Tibial nerve (tissue), 3 donors: Measurements from ENCODE around the gene AASDH.

ENCODE experiments used
- POLR2A ChIP-seq, 2 donors: fragments of 450-650 bp; IDR thresholded peaks; one replicate each; pipeline ENCODE4 v1.6.1; 2017; ENCODE audit warnings: antibody characterized with exemption in 2 of 2, mild to moderate bottlenecking in 2 of 2, moderate library complexity in 2 of 2
- TF ChIP-seq, protein P1 (sequence below), 5 experiments: fragments of 200-600 bp in 3 of 5; fragments of 450-650 bp in 2 of 5; sonication (generic) in 3 of 5; IDR thresholded peaks; one replicate each; pipeline ENCODE4 v1.5.1; 2016 to 2019; ENCODE audit warnings: antibody characterized with exemption in 5 of 5, mild to moderate bottlenecking in 3 of 5, moderate library complexity in 2 of 5

DNA sequence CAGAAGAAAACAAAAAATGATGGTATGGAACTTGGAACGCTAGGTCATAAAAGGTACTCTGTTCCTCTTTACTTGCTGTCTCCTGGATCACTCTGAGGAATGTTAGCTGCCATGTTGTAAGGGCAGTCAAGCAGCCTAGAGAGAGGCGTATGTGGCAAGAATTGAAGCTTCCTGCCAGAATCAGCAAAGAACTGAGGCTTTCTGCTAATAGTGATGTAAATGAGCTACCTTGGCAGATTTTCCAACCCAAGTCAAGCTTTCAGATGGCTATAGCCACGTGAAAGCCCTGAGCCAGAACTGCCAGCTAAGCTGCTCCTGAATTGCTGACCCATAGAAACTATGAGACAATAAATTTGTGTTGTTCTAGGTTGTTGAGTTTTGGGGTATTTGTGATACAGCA lies 38.7 kb downstream of the AASDH start:
- no peak for TF ChIP-seq POLR2A (IDR thresholded peaks at IDR 0.05)
- TF ChIP-seq, protein P1, sequence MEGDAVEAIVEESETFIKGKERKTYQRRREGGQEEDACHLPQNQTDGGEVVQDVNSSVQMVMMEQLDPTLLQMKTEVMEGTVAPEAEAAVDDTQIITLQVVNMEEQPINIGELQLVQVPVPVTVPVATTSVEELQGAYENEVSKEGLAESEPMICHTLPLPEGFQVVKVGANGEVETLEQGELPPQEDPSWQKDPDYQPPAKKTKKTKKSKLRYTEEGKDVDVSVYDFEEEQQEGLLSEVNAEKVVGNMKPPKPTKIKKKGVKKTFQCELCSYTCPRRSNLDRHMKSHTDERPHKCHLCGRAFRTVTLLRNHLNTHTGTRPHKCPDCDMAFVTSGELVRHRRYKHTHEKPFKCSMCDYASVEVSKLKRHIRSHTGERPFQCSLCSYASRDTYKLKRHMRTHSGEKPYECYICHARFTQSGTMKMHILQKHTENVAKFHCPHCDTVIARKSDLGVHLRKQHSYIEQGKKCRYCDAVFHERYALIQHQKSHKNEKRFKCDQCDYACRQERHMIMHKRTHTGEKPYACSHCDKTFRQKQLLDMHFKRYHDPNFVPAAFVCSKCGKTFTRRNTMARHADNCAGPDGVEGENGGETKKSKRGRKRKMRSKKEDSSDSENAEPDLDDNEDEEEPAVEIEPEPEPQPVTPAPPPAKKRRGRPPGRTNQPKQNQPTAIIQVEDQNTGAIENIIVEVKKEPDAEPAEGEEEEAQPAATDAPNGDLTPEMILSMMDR (IDR thresholded peaks at IDR 0.05): no peak
